Skeletal muscle cell (primary cell): ENCODE data around the gene DEDD2.

Experiments
- DNase-seq: peaks from one replicate; pipeline ENCODE4 v3.0.0-alpha.2; 2010; ENCODE audit warnings: low read depth
- H3K4me3 ChIP-seq: 2 replicates; pipeline ENCODE4 v1.5.1; 2011; ENCODE audit warnings: low read depth, mild to moderate bottlenecking, control low read depth, low read length, moderate library complexity

The DEDD2 gene

DNA sequence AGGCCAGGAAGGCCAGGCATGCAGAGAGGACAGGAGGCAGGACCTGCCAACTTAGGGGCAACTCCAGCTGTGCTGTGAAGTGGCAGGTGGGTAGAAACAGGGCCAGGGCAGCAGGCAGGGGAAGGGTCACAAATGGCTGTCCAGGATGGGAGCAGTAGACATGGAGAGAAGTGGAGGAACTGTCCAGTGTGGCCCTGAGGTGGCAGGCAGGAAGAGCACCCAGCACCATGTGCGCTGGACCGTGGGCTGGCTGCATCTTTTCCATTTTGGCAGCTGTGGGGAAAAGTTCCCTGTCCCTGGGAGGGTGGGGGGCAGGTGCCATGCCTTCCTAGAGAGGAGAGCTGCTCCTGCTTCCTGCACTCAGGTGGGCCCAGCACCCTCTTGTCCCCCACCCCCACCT lies 13.8 kb downstream of the DEDD2 start:
- DNase-seq: no peak
- H3K4me3 ChIP-seq: no peak overlapping the region

- H3K4me3 ChIP-seq: no peak overlapping the region
- no peak for DNase-seq
These were observed 15.1 kb downstream of the DEDD2 start for GRCh38 chr19:42202290-42202880.

DNA sequence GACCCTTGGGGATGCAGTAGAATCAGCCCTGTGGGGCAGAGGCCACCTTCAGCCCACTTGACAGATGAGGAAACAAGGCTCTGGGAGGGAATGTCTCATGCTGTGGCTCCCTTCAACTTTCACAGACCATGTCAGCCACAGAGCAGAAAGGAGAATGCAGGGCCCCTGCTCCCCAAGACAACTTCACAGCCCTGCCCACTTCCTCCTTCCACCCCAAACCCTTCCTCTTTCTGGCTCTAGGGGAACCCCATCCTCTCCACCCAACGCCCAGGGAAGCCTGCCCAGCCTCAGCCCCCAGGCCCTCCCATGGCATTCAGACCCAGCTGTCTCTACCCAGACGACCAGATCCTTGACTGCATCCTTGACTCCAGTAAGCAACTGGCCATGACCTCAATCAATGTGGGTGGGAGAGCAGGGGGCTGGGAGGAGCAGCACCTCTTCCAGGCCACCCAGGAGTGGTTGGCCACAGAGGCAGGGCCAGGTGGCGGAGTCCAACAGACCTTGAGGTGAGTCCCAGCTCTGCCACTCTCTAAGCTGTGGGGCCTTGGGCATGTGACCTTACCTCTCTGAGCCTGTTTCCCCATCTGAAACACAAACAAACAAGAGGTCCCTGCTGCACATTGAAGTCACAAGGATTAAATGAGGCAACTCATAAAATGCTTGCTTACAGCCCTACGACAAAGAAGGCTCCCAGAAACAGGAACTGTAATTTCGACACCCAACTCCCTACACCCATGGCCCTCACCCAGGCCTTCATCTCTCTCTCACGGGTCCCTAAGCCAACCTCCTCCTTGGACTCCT lies 15.8 kb downstream of the DEDD2 start:
- no peak for DNase-seq
- no peak overlapping the region for H3K4me3 ChIP-seq

DNA sequence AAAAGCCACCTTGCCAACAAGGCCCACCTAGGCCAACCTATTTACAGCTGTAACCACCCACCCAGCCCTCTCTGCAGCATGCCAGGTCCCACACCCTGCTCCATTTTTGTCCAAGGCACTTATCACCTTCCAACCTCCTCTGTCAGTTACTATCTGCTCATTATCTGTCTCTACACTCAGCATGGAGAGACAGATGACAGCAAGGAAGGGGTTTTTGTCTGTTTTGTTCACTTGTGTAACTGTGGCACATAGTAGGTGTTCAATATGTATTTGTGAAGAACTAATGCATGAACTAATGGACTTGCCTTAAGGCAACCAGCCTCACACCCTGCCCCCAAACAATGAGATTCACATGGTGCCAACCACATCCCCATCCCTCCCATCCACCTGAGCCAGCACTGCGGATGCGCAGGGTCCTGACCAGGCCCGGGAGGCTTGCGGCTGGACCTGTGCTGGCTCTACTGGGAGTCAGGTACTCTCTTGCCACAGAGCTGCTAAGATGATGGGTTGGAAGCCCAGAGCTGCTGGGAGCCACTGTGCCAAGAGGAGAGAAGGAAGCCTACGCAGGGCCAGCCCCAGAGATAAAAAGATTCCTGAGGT lies 17.3 kb downstream of the DEDD2 start:
- no peak overlapping the region for H3K4me3 ChIP-seq
- no peak for DNase-seq

DNA sequence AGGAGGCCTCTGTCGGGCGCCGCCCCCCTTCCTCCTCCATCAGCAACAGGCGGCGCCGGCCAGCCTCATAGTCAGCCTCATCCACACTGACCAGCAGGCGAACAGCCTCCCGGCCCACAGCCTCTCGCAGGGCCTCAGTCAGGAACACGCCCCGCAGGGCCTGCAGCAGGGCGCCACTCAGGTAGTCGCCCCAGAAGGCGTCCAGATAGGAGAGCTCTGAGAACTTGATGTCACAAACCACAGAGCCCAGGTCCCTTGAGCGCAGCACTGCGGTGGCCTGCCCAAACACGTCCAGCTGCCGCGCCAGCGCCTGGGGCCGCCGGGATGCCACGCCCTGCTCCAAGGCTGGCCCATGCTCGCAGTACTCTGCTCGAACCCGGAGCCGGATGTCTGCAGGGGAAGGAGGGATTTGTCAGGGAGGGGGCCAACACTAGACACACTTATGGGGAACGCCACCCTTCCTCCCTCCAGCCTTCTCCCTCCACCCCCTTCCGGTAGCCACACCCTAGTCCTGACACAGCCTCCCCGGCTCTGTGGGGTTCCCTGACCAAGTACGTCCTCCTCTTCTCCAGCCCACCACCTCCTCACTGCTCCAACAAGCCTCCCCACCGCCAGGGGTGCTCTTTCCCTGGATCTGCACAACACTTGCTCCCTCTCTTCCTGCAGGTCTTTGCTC lies 17.9 kb downstream of the DEDD2 start:
- no peak for DNase-seq
- no peak overlapping the region for H3K4me3 ChIP-seq

DNA sequence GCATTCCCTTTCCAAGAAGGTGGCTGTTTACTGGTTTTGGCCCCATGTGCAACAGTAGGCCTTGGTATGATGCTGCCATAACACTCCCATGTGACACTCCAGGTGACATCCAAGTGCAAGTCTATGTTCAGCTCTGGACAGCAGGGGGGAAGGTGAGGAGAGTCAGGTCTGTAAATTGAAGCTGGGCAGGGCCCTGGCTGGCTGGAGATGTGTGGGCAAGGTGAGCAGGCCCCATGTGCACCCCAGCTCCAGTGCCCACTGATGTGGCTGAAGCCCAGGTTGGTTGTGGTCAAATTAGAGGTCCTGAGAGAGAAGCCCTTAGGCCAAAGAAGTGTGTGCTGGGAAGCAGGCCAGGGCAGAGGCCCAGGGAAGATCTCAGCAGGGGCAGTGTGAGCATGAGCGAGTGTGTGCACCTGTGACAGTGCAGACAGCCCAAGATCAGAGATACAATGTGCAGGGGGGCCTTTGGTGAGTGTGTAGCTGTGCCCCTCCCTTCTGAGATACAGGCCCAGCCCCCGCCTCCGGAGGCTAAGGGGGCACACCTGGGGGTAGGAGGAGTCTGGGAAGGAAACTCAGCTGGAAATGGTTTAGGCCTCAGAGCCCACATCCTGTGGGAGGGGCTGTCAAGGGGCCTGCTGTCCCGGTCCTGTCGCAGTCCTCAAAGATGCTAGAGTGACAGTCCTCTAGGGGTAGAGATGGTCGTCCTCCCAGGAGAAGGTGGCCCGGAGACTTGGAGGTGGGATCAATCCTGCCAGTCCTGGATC lies 18.6 kb downstream of the DEDD2 start:
- DNase-seq: no peak

DNA sequence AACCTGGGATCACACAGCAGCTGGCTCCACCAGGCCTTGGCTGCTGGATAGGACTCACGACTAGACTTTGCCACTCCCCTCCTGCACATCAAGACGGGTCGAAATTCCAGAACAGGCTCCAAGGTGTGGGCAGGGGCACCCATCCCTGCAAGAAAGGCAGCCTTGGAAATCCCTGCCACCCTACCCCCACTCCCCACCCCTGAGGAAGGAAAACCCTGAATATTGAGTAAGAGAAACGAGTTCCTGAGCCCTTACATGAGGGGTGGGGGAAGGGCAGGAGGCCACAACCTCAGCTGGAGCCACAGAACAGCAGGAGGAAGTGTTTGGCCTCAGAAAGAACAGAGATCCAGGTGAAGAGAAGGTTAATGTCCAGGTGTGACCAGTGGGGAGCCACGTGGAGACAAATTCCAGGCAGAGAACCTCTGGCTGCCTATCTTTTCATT lies 20.1 kb downstream of the DEDD2 start:
- no peak for DNase-seq
- H3K4me3 ChIP-seq: no peak overlapping the region

More for the DNA sequence above, 18.6 kb downstream of the DEDD2 start:
- no peak overlapping the region for H3K4me3 ChIP-seq

DNA sequence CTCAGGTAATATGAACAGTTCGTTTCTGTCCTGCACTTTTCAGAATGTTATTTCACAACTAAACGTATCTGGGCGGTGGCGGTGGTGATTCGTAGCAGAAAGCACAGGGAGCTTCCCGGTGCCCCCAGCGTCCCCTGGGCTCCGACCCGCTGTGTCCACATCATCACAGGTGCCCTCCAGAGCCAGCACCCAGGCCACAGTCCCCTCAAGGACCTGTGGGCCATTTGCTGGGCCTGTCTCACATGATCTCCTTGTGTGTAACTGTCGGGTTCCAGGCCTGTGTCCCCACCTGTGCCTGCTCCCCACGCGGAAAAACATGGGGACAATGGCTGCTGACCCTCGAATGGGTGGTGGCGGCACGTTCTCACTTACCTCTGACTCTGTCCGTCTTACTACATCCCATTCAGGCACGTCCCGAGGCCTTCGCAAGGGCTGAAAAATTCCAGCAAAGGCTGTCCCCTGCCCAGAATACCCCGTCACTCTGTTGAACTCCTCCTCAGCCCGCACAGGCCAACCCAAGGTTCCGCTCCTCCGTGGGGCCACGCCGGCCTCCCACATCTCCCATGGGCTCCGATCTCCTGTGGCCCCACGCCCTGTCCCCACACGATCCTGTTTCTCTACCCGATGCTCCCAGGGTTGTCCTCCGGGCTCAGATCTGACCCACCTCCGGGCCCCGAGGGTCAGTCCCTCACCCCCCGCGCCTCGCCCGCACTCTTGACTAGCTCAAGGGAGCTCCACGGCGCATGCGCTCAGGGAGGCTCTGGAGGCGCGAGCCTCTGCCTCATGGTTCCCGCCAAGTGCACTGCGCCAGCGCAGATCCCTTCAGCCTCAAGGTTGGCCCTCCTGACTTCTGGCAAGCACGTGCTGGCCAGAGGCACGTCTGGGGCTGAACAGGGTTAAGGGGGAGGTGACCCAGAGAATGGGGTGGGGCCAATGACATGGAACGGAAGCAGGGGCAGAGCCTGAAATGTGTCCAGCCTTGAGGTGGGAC lies 21.2 kb downstream of the DEDD2 start:
- no peak for DNase-seq
- H3K4me3 ChIP-seq: no peak overlapping the region

GRCh38 chr19:42193706-42194105 lies 23.8 kb downstream of the DEDD2 start:
- H3K4me3 ChIP-seq: no peak overlapping the region
- no peak for DNase-seq

- H3K4me3 ChIP-seq: no peak overlapping the region
- DNase-seq: no peak
These were observed 24.2 kb downstream of the DEDD2 start for GRCh38 chr19:42193294-42193693.

GRCh38 chr19:42191855-42192254 lies 25.6 kb downstream of the DEDD2 start:
- peak; percentile 42 for DNase-seq
- no peak overlapping the region for H3K4me3 ChIP-seq

- DNase-seq: no peak
- H3K4me3 ChIP-seq: no peak overlapping the region
These were observed 26.1 kb downstream of the DEDD2 start for GRCh38 chr19:42191330-42191729.

GRCh38 chr19:42189133-42189532 lies 28.3 kb downstream of the DEDD2 start:
- no peak overlapping the region for H3K4me3 ChIP-seq
- DNase-seq: no peak

- H3K4me3 ChIP-seq: no peak overlapping the region
These were observed 28.8 kb downstream of the DEDD2 start for GRCh38 chr19:42188665-42189064.

DNA sequence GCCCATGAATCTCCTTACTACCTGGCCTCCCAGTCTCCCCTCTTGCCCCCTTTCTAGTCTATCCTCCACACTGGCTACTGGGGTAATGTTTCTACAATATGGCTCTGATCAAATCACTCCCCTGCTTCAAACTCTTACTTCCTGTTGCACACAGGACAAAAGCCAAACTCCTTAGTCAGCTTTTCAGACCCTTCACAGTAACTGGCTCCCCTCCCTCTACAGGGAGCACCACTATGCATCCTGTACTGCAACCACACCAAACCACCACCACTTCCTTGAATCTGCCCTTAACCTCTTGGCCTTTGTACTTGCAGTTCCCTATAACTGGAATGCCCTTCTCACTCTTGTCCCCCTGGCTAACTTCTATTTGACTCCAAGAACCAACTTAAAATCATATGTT lies 32.2 kb downstream of the DEDD2 start:
- DNase-seq: no peak
- H3K4me3 ChIP-seq: no peak overlapping the region

More at GRCh38 chr19:42188665-42189064, 28.8 kb downstream of the DEDD2 start:
- DNase-seq: no peak

- H3K4me3 ChIP-seq: no peak overlapping the region
These were observed 33.0 kb downstream of the DEDD2 start for GRCh38 chr19:42184401-42184861.

DNA sequence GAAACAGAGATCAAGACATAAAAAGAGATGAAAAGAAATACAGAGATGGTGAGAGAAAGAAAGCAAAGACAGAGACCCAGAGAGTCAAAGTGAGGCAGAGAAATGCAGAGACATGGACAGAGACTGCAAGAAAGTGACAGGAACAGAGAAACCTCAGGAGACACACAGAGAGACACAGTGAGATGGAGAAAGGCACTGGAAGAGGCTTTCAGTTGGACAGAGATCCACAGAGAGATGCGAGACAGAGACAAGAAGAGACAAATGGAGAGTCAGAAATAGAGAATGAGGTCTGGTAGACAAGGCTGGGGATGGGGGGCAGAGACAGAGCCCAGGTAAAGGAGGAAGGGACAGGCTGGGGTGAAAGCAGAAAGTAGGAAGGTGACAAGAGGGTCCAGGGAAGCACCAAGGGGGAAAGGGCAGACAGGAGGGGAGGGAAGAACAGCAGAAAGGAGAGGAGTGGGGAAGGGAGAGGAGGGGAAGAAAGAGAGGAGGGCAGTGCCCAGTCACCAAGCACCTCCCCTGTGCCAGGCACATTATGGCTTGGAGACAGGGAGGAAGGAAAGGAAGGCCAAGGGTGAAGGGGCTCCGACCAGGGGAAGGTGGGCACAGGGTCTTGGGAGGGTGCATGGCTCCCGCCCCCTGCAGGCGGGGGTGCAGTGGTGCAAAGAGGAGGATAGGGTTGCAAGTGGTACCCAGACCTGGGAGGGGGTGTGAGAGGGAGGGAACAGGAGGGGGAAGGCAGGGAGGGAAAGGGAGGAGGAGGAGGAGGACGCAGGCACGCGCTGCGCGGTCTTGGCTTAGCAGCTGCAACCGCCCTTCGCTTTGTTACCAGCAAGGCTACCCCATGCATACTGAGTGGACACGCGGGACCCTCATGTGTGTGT lies 38.4 kb downstream of the DEDD2 start:
- H3K4me3 ChIP-seq: no peak overlapping the region
- no peak for DNase-seq

More at GRCh38 chr19:42184401-42184861, 33.0 kb downstream of the DEDD2 start:
- peak; percentile 39 for DNase-seq
